Measurements from ENCODE around the gene DYNC1LI2. TPM values are rescaled to one million over a fixed set of nuclear protein-coding genes. Genes with fewer than 3 reads are reported as not detected.

DYNC1LI2 gene
- total and polyA plus RNA-seq, 2 of the 8 experiments (the other 6 are each of a cell fraction or from before 2014, with no cell fraction given): 35.0 to 70.8 TPM

GRCh38 chr16:66774981-66775380 lies 23.6 kb upstream of the DYNC1LI2 start:
- Histone ChIP-seq H2AFZ (ENCODE audit: low read length) (no peak overlapping the region), H3K4ac (replicated peaks; ENCODE audit: insufficient read length, low read depth, low read length) (no peak overlapping the region), H4K20me1 (replicated peaks in 1 of 2; ENCODE audit: control insufficient read depth in 1 of 2, insufficient read depth in 2 of 2, low read length in 2 of 2) (no peaks in the 10 kb centered on the region), H3K23me2 (ENCODE audit: low read depth, low read length) (no peaks in the 10 kb centered on the region), H3K79me1 (ENCODE audit: low read depth, low read length) (no peaks in the 10 kb centered on the region), H2BK120ac (replicated peaks; ENCODE audit: low read depth, low read length) (no peak overlapping the region), H3K27me3 (replicated peaks in 1 of 4; ENCODE audit: control insufficient read depth in 3 of 4, extremely low read depth in 1 of 4, insufficient read depth in 3 of 4, low read length in 3 of 4) (no peaks in the 10 kb centered on the region), H3K14ac (ENCODE audit: insufficient read length) (no peak overlapping the region), H4K8ac (ENCODE audit: extremely low read depth, insufficient read depth, low read length) (no peak overlapping the region), H3K4me1 (replicated peaks in 1 of 4; ENCODE audit: control insufficient read depth in 3 of 4, insufficient read depth in 4 of 4, low read length in 3 of 4) (no peaks in the 10 kb centered on the region), H4K5ac (ENCODE audit: insufficient read length, low read depth, low read length) (no peak overlapping the region), H2BK12ac (ENCODE audit: low read depth, low read length) (no peak overlapping the region), H3K9ac (replicated peaks in 1 of 4; ENCODE audit: extremely low read depth in 1 of 4, low read depth in 3 of 4, low read length in 3 of 4) (no peak overlapping the region), H3K36me3 (ENCODE audit: control insufficient read depth in 2 of 4, insufficient read depth in 4 of 4, low read length in 3 of 4) (no peaks in the 10 kb centered on the region), H3K4me3 (ENCODE audit: extremely low read depth in 1 of 4, insufficient read depth in 2 of 4, low read depth in 3 of 4, low read length in 4 of 4) (no peak overlapping the region), H3K79me2 (ENCODE audit: control insufficient read depth in 1 of 2, insufficient read depth in 2 of 2, low read length in 2 of 2) (no peaks in the 10 kb centered on the region), H2BK5ac (ENCODE audit: low read depth, low read length) (no peak overlapping the region), H3K4me2 (ENCODE audit: insufficient read depth in 1 of 2, low read depth in 2 of 2, low read length in 2 of 2) (no peak overlapping the region), H2AK5ac (ENCODE audit: low read depth, low read length) (no peak overlapping the region), H3K56ac (replicated peaks; ENCODE audit: insufficient read length, low read depth, low read length) (no peak overlapping the region), H3K27ac (ENCODE audit: low read depth, low read length) (no peak overlapping the region), H3K9me3 (ENCODE audit: insufficient read depth in 2 of 2, low read depth in 1 of 2, low read length in 1 of 2) (no peaks in the 10 kb centered on the region), H2BK20ac (ENCODE audit: low read length) (no peak overlapping the region), H2BK15ac (ENCODE audit: low read length) (no peak overlapping the region), H3K18ac (ENCODE audit: extremely low read depth, low read length) (no peak overlapping the region), H4K91ac (replicated peaks; ENCODE audit: insufficient read length, low read length) (no peak overlapping the region), H3K23ac (ENCODE audit: insufficient read length) (no peak overlapping the region)
- FAIRE-seq (no peak), DNase-seq (ENCODE audit: low read depth in 1 of 2, low spot score in 2 of 2) (no peak)
- CTCF ChIA-PET (ENCODE audit: partially characterized antibody): interaction anchor here (0.9 kb wide), 1 partner anchor 18 kb away, joined by 3 read pairs; no protein-coding TSS in a partner anchor
- no peak for TF ChIP-seq SP1 (IDR thresholded peaks at IDR 0.05; ENCODE audit: low read depth, low read length)
- no peak for TF ChIP-seq KDM1A (IDR thresholded peaks at IDR 0.05; ENCODE audit: borderline replicate concordance, low read length)
- no peak for TF ChIP-seq CREB1 (IDR thresholded peaks at IDR 0.05)
- TF ChIP-seq SAP30 (IDR thresholded peaks at IDR 0.05; ENCODE audit: insufficient read depth, insufficient replicate concordance, low read length): no peak
- TF ChIP-seq SUZ12 (IDR thresholded peaks at IDR 0.05; ENCODE audit: low read length): no peak
- TF ChIP-seq POLR2AphosphoS5 (IDR thresholded peaks at IDR 0.05; ENCODE audit: low read depth, low read length): no peak
- no peak for TF ChIP-seq RAD21 (IDR thresholded peaks at IDR 0.05 in 1 of 2, conservative IDR thresholded peaks at IDR 0.05 in 1 of 2; ENCODE audit: low read depth in 2 of 2, low read length in 2 of 2)
- TF ChIP-seq KDM5A (IDR thresholded peaks at IDR 0.05; ENCODE audit: low read length): no peak
- TF ChIP-seq CEBPB (IDR thresholded peaks at IDR 0.05; ENCODE audit: low read depth, low read length): no peak
- TF ChIP-seq JUND (IDR thresholded peaks at IDR 0.05; ENCODE audit: low read length): no peak
- no peak for TF ChIP-seq USF2 (IDR thresholded peaks at IDR 0.05; ENCODE audit: low read length)
- POLR2A ChIA-PET (ENCODE audit: partially characterized antibody): interaction anchor here (0.7 kb wide), 1 partner anchor 58 kb away, joined by 3 read pairs; no protein-coding TSS in a partner anchor
- WGBS, 2 experiments (ENCODE audit: extremely low coverage in 1 of 2, insufficient coverage in 1 of 2, insufficient read length in 1 of 2, insufficient replicate concordance in 2 of 2, low coverage in 1 of 2, low lambda C conversion rate in 2 of 2, missing lambda C conversion rate in 1 of 2): 93% methylated on average over 2 of the region's 2 CpGs; no CpG with 5 or more reads in 1 of the 2 experiments
